ENCODE measurements around the gene IL31RA.
"Not testable (repeated sequence)": the region's sequence is repeated elsewhere in the genome, so short reads cannot be mapped to it uniquely, and the experiment has no call there.

Gene IL31RA

GRCh38 chr5:55850839-55851674 is at the start of gene IL31RA:
Gene IL31RA, plus strand, starts transcription at chr5:55851357. Its CDS starts 214 bp downstream, at chr5:55851571.
- Histone ChIP-seq H3K36me3 (no peaks in the 10 kb centered on the region), H3K27me3 (ENCODE audit: insufficient read depth, low read depth, severe bottlenecking) (no peaks in the 10 kb centered on the region), H3K27ac (no peak within 1 kb of the TSS), H3K9me3 (ENCODE audit: severe bottlenecking) (no peaks in the 10 kb centered on the region), H3K4me3 (ENCODE audit: low read depth, low read length) (no peak within 1 kb of the TSS)
- no peak for TF ChIP-seq CTCF (IDR thresholded peaks at IDR 0.05; ENCODE audit: low read depth, low read length)
- DNase-seq = no peak

GRCh38 chr5:55808814-55809213 is 42.3 kb upstream of the IL31RA start:
- not testable (repeated sequence) for H3K27ac ChIP-seq; H3K4me3 ChIP-seq (ENCODE audit: low read depth, low read length); H3K27me3 ChIP-seq (ENCODE audit: insufficient read depth, low read depth, severe bottlenecking); DNase-seq; H3K36me3 ChIP-seq; H3K9me3 ChIP-seq (ENCODE audit: severe bottlenecking)

GRCh38 chr5:55815939-55816338 is 35.2 kb upstream of the IL31RA start:
- H3K27me3 ChIP-seq (ENCODE audit: insufficient read depth, low read depth, severe bottlenecking) = not testable (repeated sequence)

GRCh38 chr5:55816342-55816741 is 34.8 kb upstream of the IL31RA start:
- H3K4me3 ChIP-seq (ENCODE audit: low read depth, low read length) = no peak overlapping the region
- H3K9me3 ChIP-seq (ENCODE audit: severe bottlenecking) = no peaks in the 10 kb centered on the region
- TF ChIP-seq CTCF (IDR thresholded peaks at IDR 0.05; ENCODE audit: low read depth, low read length) = no peak
- H3K36me3 ChIP-seq = no peaks in the 10 kb centered on the region
- no peaks in the 10 kb centered on the region for H3K27me3 ChIP-seq (ENCODE audit: insufficient read depth, low read depth, severe bottlenecking)
- no peak overlapping the region for H3K27ac ChIP-seq
- no peak for DNase-seq

More at GRCh38 chr5:55815939-55816338, 35.2 kb upstream of the IL31RA start:
- not testable (repeated sequence) for DNase-seq; H3K4me3 ChIP-seq (ENCODE audit: low read depth, low read length); H3K27ac ChIP-seq; H3K9me3 ChIP-seq (ENCODE audit: severe bottlenecking); H3K36me3 ChIP-seq

GRCh38 chr5:55817030-55817429 is 34.1 kb upstream of the IL31RA start:
- no peaks in the 10 kb centered on the region for H3K36me3 ChIP-seq
- TF ChIP-seq CTCF (IDR thresholded peaks at IDR 0.05; ENCODE audit: low read depth, low read length) = no peak
- no peak for DNase-seq
- no peaks in the 10 kb centered on the region for H3K9me3 ChIP-seq (ENCODE audit: severe bottlenecking)
- H3K27me3 ChIP-seq (ENCODE audit: insufficient read depth, low read depth, severe bottlenecking) = no peaks in the 10 kb centered on the region
- no peak overlapping the region for H3K27ac ChIP-seq
- no peak overlapping the region for H3K4me3 ChIP-seq (ENCODE audit: low read depth, low read length)

- no peak for TF ChIP-seq CTCF (IDR thresholded peaks at IDR 0.05; ENCODE audit: low read depth, low read length)
- Histone ChIP-seq H3K4me3 (ENCODE audit: low read depth, low read length) (no peak overlapping the region), H3K36me3 (no peaks in the 10 kb centered on the region), H3K9me3 (ENCODE audit: severe bottlenecking) (no peaks in the 10 kb centered on the region), H3K27me3 (ENCODE audit: insufficient read depth, low read depth, severe bottlenecking) (no peaks in the 10 kb centered on the region), H3K27ac (no peak overlapping the region)
- no peak for DNase-seq
Measured at GRCh38 chr5:55820488-55820887, 30.7 kb upstream of the IL31RA start.
